ENCODE measurements around the gene SLC2A1.

- TF ChIP-seq CTCF (IDR thresholded peaks at IDR 0.05 in 8 of 11, conservative IDR thresholded peaks at IDR 0.05 in 3 of 11) = no peak
- TF ChIP-seq POLR2A (IDR thresholded peaks at IDR 0.05) = no peak
- no peak for TF ChIP-seq POLR2AphosphoS5 (IDR thresholded peaks at IDR 0.05)
These were observed 24.0 kb upstream of the SLC2A1 start for GRCh38 chr1:42982641-42983040.
